Pancreas (tissue), 10 donors: Measurements from ENCODE around the gene FBXO39. TPM values are rescaled to one million over a fixed set of nuclear protein-coding genes. Genes with fewer than 3 reads are reported as not detected.

Experiments
- ATAC-seq, 4 donors: fragments of 200-7000 bp; cut with Tn5 transposase; one replicate each; pipeline versions ENCODE4 v1.8.0 to v1.9.1; 2020; ENCODE audit warnings: mild to moderate bottlenecking in 4 of 4, moderate library complexity in 4 of 4
- DNase-seq, 6 donors: peaks; one replicate each; pipeline ENCODE4 v3.0.0-alpha.2; 2020
- FAIRE-seq: peaks from 2 replicates; lab custom pipeline; 2012; peaks lifted over from hg19 to GRCh38; lab: Jason Lieb, UNC
- H3K27ac ChIP-seq, 4 donors: fragments of 200-600 bp; sonication (generic); 1 replicate in 3 of 4; 2 replicates in 1 of 4; pipeline versions ENCODE4 v1.5.0 to v1.8.0; 2020
- H3K27me3 ChIP-seq, 4 donors: fragments of 200-600 bp; one replicate each; pipeline ENCODE4 v1.8.0; 2021
- H3K36me3 ChIP-seq, 3 donors: fragments of 200-600 bp; sonication (generic) in 1 of 3; one replicate each; pipeline versions ENCODE4 v1.5.0 to v1.8.0; 2020 to 2021
- H3K4me1 ChIP-seq, 3 donors: fragments of 200-600 bp; one replicate each; pipeline ENCODE4 v1.8.0; 2021
- H3K4me3 ChIP-seq, 4 donors: fragments of 200-600 bp; sonication (generic) in 2 of 4; one replicate each; pipeline versions ENCODE4 v1.5.0 to v1.8.0; 2020 to 2021
- H3K9me3 ChIP-seq, 4 donors: fragments of 200-600 bp; one replicate each; pipeline ENCODE4 v1.8.0; 2021
- WGBS, 2 donors: extraction: QIAGEN DNeasy Blood & Tissue Kit; methylation state at CpG; one replicate each; pipeline ENCODE4 v1.1.7; 2013; 5-methylcytosine and 5-hydroxymethylcytosine counted together
- intact Hi-C, 3 donors: fragments of 100-400 bp; cut with DNase I; formaldehyde crosslinking; loops; one replicate each; pipeline versions ENCODE4 v1.11.1 to v1.14.2; 2022
- polyA plus RNA-seq, 2 donors: library from polyadenylated mRNA; stranded (reverse); fragments of 200-250 nt; gene quantifications; one replicate each; pipeline ENCODE4 v1.2.3, GENCODE V29; 2013
- total RNA-seq, 6 donors: library from RNA; stranded (reverse); fragmentation: NEBNext Ultra II Directional in 4 of 6; extraction: Animal tissue kit (Norgen Biotek cat#: 25700) in 4 of 6; gene quantifications; one replicate each; pipeline versions ENCODE4 v1.2.1 to v1.2.4, GENCODE V29; 2021 to 2023
- TF ChIP-seq, protein P1 (sequence below), 4 donors: fragments of 200-600 bp; sonication (generic) in 3 of 4; IDR thresholded peaks; one replicate each; pipeline versions ENCODE4 v1.5.0 to v1.8.0; 2021; ENCODE audit warnings: antibody characterized with exemption in 4 of 4
- donor health status: healthy with polysubstance abuse.
- donor health status: DM: no; HTN: no; CAD: no; lungs with moderate emphysema.
- donor health status: DM: no; HTN: no; CAD: no.
- donor health status: control.
- donor health status: control.
- donor health status: Bipolar disorder and iron deficiency.
- donor health status: DM: yes; HTN: yes; CAD: no.
- donor health status: DM: no; HTN: no; CAD: no.
- donor health status: DM: no; HTN: no; CAD: no.
- donor health status: DM: yes; HTN: yes; CAD: no.

The FBXO39 gene
- total and polyA plus RNA-seq, 8 donors: 0.21 to 0.28 TPM; not detected in 6

DNA sequence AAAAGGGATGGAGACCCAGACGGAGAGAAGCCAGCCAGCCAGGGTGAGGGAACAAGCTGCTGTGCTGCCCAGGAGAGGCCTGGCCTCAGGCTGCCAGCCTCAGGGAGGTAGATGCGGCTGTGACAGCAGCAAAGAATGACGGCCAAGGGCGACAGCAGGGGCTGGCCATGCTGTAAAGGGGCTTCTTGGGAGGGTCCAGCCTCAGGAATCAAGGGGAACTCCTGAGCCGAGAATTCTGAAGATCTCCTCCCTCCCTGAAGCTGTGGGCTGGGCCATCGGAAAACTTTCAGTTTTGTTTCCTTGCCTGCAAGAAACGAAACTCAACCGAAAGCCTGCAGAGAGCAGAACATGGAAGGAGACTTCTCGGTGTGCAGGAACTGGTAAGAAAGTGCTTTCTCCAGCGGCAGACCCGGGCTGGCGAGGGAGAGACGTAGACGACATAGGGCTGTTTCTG is 20.3 kb upstream of the FBXO39 start, which contains the start of gene XAF1:
Gene XAF1, plus strand, starts transcription at position 316 of the 454 bp plus-strand sequence. Its CDS starts 33 bp downstream, at position 349.
- 52 to 54% methylated on average over 14 of the region's 14 CpGs for WGBS, 2 donors
- intact Hi-C loops: no loop called here
- DNase-seq (peak in 1 of 6 donors; percentile 26), FAIRE-seq (no peak), ATAC-seq (peak in 3 of 4 donors; percentile 43 to 63 (median 53))
- no peaks in the 10 kb centered on the region for H3K9me3 ChIP-seq
- no peaks in the 10 kb centered on the region for H3K4me1 ChIP-seq
- no peaks in the 10 kb centered on the region for H3K36me3 ChIP-seq
- H3K4me3 ChIP-seq: peak within 1 kb of the TSS in 3 of 4 donors; percentile 4 to 38 (median 18)
- TF ChIP-seq, protein P1, sequence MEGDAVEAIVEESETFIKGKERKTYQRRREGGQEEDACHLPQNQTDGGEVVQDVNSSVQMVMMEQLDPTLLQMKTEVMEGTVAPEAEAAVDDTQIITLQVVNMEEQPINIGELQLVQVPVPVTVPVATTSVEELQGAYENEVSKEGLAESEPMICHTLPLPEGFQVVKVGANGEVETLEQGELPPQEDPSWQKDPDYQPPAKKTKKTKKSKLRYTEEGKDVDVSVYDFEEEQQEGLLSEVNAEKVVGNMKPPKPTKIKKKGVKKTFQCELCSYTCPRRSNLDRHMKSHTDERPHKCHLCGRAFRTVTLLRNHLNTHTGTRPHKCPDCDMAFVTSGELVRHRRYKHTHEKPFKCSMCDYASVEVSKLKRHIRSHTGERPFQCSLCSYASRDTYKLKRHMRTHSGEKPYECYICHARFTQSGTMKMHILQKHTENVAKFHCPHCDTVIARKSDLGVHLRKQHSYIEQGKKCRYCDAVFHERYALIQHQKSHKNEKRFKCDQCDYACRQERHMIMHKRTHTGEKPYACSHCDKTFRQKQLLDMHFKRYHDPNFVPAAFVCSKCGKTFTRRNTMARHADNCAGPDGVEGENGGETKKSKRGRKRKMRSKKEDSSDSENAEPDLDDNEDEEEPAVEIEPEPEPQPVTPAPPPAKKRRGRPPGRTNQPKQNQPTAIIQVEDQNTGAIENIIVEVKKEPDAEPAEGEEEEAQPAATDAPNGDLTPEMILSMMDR (IDR thresholded peaks at IDR 0.05): no peak
- H3K27ac ChIP-seq: peak within 1 kb of the TSS in 2 of 4 donors; percentile 38 to 44
- no peaks in the 10 kb centered on the region for H3K27me3 ChIP-seq

DNA sequence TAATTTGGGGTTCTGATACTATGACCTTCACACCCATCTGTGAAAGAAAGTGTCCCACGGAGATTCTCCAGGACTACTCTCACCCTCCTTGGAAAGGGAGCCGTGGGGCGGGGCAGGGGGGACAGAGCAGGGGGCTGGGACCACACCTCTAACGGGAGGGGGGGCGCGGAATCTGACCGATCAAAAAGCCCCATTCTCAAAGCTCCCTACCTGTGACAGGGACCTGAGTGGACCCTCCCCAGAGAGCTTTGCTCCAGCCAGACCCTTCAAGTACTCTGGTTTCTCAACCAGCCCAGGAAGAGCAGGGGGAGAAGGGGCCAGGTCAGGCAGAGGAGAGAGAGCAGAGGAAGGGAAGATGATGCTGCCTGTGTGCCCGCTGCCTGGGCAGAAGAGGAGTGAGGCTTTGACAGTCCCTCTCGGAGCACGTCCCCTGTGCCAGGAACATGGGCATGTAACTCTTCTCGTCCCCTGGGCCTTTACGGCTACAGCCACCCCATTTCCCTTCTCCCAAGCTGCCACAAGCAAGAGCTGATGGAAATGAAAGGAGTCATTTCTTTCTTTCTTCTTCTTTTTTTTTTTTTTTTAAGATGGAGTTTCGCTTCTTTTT is 19.5 kb upstream of the FBXO39 start:
- Histone ChIP-seq H3K9me3 (no peaks in the 10 kb centered on the region), H3K4me3 (peak overlapping the region in 2 of 4 donors; percentile 18 to 38), H3K27me3 (no peaks in the 10 kb centered on the region), H3K36me3 (no peaks in the 10 kb centered on the region), H3K27ac (no peak overlapping the region), H3K4me1 (no peaks in the 10 kb centered on the region)
- no peak for FAIRE-seq
- TF ChIP-seq, protein P1 (IDR thresholded peaks at IDR 0.05): no peak
- intact Hi-C loops: no loop called here
- WGBS, 2 donors: 60 to 61% methylated on average over 13 of the region's 13 CpGs
- ATAC-seq: no peak
- DNase-seq: no peak

DNA sequence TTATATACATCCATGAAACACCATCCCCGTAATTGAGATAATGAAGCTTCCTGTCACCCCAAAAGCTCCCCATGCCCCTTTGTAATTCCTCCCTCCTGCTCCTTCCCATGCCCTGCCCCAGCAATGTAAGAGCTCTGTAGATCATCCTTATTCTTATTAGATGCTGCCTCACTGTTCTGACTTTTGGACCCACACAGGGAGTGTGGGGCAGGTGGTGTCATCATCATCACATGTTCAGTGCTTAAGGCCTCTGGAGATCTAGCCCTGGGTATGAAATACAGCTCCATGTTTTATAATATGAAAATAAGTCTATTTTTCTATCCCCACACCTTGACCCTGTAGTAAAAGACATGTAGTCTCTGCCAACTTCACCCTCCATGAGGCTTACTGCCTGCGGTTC is 18.3 kb upstream of the FBXO39 start:
- WGBS, 2 donors: 82 to 84% methylated on average over 2 of the region's 2 CpGs
- no peak for FAIRE-seq
- TF ChIP-seq, protein P1 (IDR thresholded peaks at IDR 0.05): no peak
- no peak overlapping the region for H3K4me3 ChIP-seq
- no peak for ATAC-seq
- H3K27me3 ChIP-seq: no peaks in the 10 kb centered on the region
- intact Hi-C loops: no loop called here
- H3K9me3 ChIP-seq: no peaks in the 10 kb centered on the region
- H3K36me3 ChIP-seq: no peaks in the 10 kb centered on the region
- no peak for DNase-seq
- H3K4me1 ChIP-seq: no peaks in the 10 kb centered on the region
- no peak overlapping the region for H3K27ac ChIP-seq

DNA sequence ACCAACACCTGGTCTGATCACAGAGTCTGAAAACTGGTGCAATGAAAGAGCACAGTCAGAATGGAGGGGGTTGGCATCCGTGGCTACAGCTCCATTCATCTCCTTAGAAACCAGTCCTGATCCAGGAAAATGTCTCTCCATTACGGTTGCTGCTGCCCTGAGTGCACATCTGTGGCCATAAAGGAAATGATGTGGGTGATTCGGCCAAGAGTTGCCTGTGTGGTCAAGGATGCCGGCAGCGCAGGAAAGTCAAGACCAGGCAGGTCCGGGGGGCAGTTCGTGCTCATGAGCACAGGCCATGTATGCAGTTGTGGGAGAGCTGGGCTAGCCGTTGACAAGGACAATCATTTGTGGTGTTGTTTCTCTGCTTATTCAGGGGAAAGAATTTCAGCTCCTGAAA is 14.2 kb upstream of the FBXO39 start:
- DNase-seq (no peak), FAIRE-seq (no peak), ATAC-seq (no peak)
- no peaks in the 10 kb centered on the region for H3K9me3 ChIP-seq
- no peak overlapping the region for H3K4me3 ChIP-seq
- no peaks in the 10 kb centered on the region for H3K36me3 ChIP-seq
- H3K27ac ChIP-seq: no peak overlapping the region
- no peaks in the 10 kb centered on the region for H3K27me3 ChIP-seq
- 74 to 78% methylated on average over 8 of the region's 8 CpGs for WGBS, 2 donors
- no peaks in the 10 kb centered on the region for H3K4me1 ChIP-seq
- intact Hi-C loops: no loop called here
- TF ChIP-seq, protein P1 (IDR thresholded peaks at IDR 0.05): no peak

DNA sequence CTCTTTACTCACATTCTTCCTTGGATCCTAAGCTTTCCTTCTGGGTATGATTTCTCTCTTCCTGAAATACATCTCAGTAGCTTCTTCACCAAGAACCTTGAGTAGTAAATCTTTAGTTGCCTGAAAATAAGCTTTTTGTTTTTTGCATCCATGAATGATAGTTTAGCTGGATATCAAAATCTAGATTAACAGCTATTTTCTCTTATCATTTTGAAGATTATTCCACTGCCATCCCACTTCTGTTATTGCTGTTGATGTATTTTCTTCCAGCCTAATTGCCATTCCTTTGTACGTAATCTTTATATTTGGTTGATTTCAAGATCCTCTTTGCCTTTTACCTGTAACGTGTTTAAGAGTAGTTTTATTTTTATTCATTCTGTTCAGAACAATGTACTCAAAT is 7.6 kb upstream of the FBXO39 start:
- ATAC-seq: no peak
- FAIRE-seq: no peak
- no peaks in the 10 kb centered on the region for H3K9me3 ChIP-seq
- intact Hi-C loops: no loop called here
- H3K27ac ChIP-seq: no peak overlapping the region
- H3K27me3 ChIP-seq: no peaks in the 10 kb centered on the region
- WGBS, 2 donors: 78 to 92% methylated on average over 2 of the region's 2 CpGs
- H3K4me1 ChIP-seq: no peaks in the 10 kb centered on the region
- no peak overlapping the region for H3K4me3 ChIP-seq
- H3K36me3 ChIP-seq: peaks cover 0 to 4% (median 0%) of the 10 kb centered on the region in 3 donors
- no peak for DNase-seq
- TF ChIP-seq, protein P1 (IDR thresholded peaks at IDR 0.05): no peak
